ENCODE measurements around the gene AMACR.

Gene AMACR

GRCh38 chr5:34007621-34008600 lies at the start of gene AMACR:
Gene AMACR, minus strand, starts transcription at chr5:34008050. Its CDS starts 31 bp downstream, at chr5:34008019.
- peak; percentile 90 for DNase-seq

- DNase-seq: no peak
These were observed 49.7 kb upstream of the AMACR start for GRCh38 chr5:34057569-34057968.

GRCh38 chr5:34057118-34057517 lies 49.3 kb upstream of the AMACR start:
- no peak for DNase-seq

GRCh38 chr5:34055667-34056066 lies 47.8 kb upstream of the AMACR start:
- DNase-seq: no peak

GRCh38 chr5:34054400-34054729 lies 46.5 kb upstream of the AMACR start:
- no peak for DNase-seq

GRCh38 chr5:34053571-34054399 lies 45.9 kb upstream of the AMACR start:
- no peak for DNase-seq

- DNase-seq: no peak
These were observed 45.3 kb upstream of the AMACR start for GRCh38 chr5:34053133-34053532.

GRCh38 chr5:34051374-34051980 lies 43.6 kb upstream of the AMACR start:
- DNase-seq: no peak

- no peak for DNase-seq
These were observed 40.1 kb upstream of the AMACR start for GRCh38 chr5:34047774-34048572.

- no peak for DNase-seq
These were observed 39.3 kb upstream of the AMACR start for GRCh38 chr5:34047143-34047542.

- DNase-seq: no peak
These were observed 38.1 kb upstream of the AMACR start for GRCh38 chr5:34045996-34046395.

- DNase-seq: peak; percentile 3 to 4
These were observed 37.2 kb upstream of the AMACR start for GRCh38 chr5:34045023-34045422.

- DNase-seq: no peak
These were observed 35.4 kb upstream of the AMACR start, which contains the start of gene C1QTNF3 for GRCh38 chr5:34043099-34043876. Gene C1QTNF3, minus strand, starts transcription at chr5:34043213. Its CDS starts 88 bp downstream, at chr5:34043125.

- no peak for DNase-seq
These were observed 34.5 kb upstream of the AMACR start for GRCh38 chr5:34042321-34042720.

GRCh38 chr5:34041247-34041972 lies 33.6 kb upstream of the AMACR start:
- no peak for DNase-seq

GRCh38 chr5:34040472-34040871 lies 32.6 kb upstream of the AMACR start:
- no peak for DNase-seq

- no peak for DNase-seq
These were observed 31.7 kb upstream of the AMACR start for GRCh38 chr5:34039398-34040157.

GRCh38 chr5:34038838-34039237 lies 31.0 kb upstream of the AMACR start:
- DNase-seq: no peak

- no peak for DNase-seq
These were observed 30.5 kb upstream of the AMACR start for GRCh38 chr5:34038390-34038789.

GRCh38 chr5:34037726-34038125 lies 29.9 kb upstream of the AMACR start:
- DNase-seq: no peak

Data from CD4-positive, alpha-beta T cell treated with Interferon alpha-2 for 1 hour (primary cell).